Stimulated activated CD4-positive, alpha-beta T cell treated with anti-CD3 and anti-CD28 coated beads, Interleukin-2, amount 100 ng/mL, for 4 hours (primary cell): Measurements from ENCODE around the gene ENKUR.
"Not testable (repeated sequence)": the region's sequence is repeated elsewhere in the genome, so short reads cannot be mapped to it uniquely, and the experiment has no call there.

Source experiments
- DNase-seq: peaks from one replicate; pipeline ENCODE4 v3.0.0-alpha.2; 2020; ENCODE audit warnings: low read depth

ENKUR gene

DNA sequence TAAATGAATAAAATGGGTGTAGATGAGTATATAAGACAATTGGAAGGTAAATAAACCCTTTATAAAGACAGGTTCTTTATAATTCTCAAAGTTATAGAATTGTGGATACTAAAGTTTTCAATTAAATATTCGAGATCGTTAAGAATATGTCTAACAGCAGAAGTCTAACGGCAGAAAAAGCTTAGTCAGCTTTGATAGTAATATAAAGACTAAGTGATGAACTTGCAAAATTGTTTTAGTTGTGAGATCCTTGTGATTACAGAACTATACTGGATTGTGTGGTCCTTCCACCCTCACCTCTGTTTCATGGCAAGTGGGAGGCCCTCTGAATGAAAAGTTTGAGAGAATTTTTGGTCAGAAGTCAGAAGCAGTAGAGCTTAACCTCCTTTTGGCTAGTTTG is 2.7 kb upstream of the ENKUR start:
- DNase-seq = no peak

DNA sequence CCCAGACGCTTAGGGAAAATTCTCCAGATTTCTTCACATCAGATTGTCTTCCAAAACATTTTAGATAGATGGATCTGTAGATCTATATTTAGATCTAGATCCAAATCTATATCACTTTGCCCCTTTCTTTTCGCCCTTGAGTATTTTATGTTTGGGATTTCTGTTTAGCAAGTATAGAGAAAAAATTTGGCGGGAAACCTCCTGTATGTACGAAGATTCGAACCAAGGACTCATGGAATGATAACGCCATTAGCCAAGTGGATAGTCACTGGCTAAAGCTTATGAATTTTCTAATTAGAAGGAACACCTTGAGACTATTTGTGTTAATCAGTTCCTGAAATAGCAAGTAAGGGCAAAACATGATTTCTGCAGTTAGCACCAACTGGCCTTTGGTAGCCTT is 1.7 kb upstream of the ENKUR start:
- no peak for DNase-seq

DNA sequence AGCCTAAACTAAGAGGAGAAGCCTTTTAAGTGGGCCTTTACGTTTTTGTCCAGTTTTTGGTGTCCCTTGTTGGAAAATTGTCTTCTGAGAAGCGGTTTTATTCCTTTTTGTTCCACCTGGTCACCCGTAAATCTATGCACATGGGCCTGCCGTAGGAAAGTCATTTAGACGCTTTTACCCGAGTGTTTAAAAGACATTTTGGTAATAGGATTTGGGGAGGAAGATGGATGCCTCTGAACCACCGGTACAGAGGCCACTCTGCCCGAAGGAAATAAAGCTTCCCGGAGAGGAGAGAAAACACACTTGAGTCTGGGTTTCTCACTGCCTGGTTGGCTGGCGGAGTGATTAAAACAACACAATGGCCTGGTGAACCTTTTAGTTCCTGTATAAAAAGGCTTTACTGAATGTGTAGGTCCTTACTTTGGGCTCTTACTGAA is 1.2 kb upstream of the ENKUR start:
- DNase-seq = no peak

DNA sequence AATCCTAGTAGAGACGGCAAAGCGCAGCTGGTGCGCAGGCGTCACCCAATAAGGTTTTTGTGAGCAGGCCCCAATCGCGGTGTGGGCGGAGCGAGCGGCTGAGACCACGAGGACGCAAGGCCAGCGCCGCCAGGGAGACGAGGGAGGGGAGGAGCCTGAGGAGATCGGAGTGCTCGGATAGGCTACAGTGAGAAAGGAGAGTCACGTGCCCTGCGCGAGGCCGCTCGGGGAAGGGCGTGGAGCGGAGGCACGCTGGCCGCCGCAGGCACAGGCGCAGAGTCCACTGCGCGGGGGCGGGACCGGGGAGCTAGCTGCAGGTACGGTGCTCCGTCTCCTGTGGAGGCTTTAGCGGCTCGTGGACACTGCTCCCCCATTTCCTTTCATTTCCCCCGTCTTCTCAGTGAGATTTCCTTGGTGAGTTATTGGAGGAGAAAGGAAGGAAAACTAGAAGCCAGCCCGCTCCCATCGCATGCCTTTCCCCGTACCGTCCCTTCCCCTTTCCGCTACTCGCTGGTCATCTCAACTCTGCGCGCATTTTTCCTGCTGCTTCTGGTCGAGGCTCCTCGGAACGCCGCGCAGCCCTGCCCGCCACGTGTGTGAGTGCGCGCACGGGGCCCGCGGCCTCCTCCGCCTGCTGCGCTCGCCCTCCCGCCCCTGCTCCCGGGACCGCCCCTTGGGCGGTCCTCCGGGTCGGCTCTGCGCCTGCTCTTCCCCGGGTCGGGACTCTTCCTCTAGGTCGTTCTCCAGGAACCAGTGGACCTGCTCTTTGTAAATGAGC is 607 bp upstream of the ENKUR start, which contains the start of gene THNSL1:
Gene THNSL1, plus strand, starts transcription at position 237 of the 778 bp plus-strand sequence. CDS start 6,612 bp downstream, outside the sequence.
- DNase-seq = peak; percentile 98

DNA sequence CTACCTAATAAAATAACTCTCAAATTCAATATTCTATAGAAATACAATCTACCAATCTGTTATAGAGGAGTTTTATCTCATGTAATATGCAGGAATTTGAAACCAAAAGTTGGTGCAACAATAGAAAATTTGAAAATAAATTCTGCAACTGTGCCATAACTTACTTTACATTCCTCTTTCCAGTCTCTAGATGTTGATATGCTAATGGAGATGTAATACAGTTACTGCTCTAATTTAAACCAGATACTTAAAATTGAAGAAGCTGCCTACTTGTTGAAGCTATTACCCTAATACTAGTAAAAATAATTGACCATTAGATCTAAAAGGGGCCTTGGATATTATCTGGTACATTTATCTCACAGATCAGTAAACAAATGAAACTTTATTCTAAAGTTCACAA is 1.4 kb downstream of the ENKUR start:
- DNase-seq = no peak

DNA sequence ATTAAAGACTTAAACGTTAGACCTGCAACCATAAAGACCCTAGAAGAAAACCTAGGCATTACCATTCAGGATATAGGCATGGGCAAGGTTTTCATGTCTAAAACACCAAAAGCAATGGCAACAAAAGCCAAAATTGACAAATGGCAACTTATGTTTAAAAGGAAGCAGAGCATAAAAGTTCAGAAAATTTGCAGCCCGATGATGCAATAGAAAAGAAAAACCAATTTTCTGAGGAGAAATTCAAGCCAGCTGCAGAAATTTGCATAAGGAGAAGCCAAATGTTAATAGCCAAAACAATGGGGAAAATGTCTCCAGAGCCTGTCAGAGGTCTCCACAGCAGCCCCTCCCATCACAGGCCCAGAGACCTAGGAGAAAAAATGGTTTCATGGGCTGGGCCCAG is 4.4 kb downstream of the ENKUR start:
- not testable (repeated sequence) for DNase-seq

DNA sequence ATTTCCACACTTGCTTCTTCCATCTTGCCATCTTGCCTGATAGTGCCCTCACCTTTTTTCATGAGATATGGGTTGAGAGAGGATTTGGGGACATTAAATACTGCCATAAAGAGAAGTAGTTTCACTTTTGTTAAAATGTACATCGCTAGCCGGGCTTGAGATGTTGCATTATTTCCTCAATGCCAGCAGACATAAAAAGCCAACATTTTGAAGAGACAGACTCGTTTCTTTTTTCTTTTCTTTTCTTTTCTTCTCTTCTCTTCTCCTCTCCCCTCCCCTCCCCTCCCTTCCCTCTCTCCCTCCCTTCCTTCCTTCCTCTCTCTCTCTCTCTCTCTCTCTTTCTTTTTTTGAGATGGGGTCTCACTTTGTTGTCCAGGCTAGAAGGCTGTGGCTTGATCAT is 17.9 kb downstream of the ENKUR start:
- no peak for DNase-seq

DNA sequence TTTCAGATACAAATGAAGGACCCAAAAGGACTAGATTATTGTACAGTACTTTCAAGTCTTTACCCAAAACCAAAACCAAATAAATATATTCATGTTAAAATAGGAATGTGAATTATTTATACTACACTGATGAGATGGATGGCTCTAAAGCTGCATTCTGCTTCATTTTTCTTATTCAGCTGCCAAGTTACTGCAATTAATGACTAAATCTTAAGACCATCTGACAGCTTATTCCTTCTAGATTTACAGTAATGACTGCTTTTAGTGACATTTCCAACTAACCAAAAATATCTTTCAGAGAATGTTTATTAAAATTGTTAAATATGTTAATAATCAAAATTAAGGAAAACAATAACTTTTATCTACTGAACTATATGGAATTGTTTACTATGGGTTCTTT is 20.9 kb downstream of the ENKUR start:
- DNase-seq = no peak

DNA sequence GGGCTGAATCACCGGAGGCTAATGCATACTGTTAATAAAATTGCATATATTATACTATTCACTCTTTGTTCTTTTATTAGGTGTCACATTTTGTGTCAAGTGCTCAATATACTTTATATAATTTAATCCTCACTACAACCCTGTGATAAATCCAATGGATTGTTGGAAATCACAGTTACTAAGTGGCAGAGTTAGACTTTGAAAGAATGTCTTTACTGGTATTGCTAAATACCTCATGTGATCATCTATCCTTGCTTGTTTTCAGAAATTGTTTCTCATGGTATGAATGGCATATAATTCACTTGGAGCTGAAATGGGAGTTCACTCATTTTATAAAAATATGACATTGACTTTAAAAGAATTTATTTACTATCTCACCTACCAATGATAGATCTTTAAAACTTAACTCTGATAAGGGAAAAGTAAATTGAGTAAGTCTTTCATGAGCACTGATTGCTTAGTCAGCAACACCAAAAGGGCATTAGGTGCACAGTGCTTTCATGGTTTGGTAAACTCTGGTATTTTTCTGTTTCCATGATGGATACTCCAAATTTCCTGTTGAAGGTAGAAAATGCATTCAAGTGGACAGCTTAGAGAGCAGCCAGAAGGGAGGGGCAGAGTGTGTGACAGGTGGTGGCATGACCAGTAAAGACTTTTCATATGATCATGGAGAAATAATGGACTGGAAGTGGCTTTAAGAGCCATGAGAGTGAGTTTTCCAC is 22.6 kb downstream of the ENKUR start:
- DNase-seq = no peak

DNA sequence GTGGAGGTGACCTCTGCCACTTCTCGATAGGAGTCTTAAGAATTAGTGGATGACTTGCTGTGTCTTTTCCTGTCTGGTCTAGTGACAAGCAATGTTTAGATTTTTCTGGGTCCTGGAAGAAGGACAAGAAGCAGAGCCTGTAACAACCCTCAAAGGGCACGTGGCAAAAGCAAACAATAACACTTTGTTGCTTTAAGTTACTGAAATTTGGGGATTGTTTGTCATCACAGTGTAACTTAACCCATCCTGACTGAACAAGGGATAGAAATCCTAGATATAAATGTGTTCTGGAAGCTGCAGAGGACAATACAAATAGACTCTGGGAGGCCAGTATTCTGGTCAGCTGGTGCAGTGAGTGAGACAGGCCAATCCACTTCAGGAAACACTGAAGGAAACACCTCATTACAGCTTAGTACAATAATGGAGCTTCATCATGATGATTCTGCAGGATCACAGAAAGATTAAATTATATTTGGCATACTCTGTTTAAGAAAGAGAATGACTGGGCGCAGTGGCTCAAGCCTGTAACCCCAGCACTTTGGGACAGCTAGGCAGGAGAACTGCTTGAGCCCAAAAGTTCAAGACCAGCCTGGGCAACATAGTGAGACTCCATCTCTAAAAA is 23.3 kb downstream of the ENKUR start:
- DNase-seq = no peak

DNA sequence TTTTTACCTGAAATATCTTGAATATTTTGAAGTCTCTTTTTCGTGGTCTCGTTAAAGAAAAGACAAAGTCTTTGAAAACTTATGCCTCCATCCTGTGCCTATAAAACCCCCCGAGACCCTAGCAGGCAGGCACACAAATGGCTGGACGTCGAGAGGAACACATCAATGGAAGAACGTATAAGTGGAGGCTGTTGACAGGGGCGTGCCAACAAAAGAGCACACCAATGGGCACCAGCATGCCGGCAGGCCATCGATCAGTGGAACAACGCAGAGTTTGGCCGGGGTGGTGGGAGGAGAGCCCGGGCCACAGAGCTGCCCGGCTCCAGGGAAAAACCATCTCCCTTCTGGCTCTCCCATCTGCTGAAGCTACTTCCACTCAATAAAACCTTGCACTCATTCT is 24.7 kb downstream of the ENKUR start:
- no peak for DNase-seq

DNA sequence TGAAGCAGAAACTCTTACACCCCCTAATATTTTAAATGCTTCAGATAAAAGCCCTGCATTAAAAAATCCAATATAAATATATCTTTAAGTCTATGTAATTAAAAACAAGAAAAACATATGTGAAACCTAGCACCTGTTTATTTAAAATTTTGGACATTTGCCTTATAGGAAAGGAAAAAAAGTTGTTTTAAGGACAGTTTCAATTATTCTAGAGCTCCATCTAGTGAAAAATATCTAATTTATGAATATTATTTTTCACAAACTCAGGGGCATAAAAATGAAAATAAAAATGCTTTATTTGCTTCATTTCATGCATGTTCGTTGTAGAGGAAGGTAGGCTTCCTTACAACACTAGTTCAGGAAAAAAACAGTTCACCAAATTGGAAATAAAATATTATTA is 26.1 kb downstream of the ENKUR start:
- no peak for DNase-seq

DNA sequence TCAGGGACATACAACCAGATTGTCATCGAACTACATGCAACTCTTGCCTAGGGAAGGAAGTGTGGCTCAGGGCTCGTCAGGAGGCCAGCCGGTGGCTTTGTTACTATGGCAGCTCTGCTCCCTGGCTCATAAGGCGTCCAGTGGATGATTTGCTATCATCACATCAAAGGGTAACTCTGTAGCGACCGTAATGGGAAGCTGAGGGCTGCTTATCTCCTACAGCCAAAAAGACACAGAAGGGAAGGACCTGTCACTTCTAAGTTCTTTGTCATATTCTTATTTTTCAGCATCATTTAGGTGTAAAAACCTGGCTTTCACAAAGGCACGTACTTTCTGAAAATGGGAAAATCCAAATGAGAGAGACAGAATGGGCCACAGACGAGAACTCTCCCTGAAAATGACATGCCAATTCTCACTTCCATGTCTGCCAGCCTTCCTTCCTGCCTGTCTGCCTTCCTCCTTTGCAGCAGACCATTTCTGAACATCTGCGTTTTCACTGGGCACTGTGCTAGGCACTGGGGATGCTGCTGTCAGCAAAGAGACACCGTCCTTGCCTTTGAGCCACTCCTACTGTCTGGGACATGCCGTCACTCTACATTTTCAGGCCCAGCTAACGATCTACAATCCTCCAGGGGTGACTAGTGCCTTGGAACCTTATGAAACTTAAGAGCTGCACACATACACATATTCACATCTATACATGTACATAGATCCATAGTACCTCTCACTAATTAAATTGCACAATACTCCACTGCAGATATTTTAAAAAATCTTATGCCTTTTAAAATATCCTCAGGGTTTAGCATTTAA is 26.9 kb downstream of the ENKUR start:
- no peak for DNase-seq

DNA sequence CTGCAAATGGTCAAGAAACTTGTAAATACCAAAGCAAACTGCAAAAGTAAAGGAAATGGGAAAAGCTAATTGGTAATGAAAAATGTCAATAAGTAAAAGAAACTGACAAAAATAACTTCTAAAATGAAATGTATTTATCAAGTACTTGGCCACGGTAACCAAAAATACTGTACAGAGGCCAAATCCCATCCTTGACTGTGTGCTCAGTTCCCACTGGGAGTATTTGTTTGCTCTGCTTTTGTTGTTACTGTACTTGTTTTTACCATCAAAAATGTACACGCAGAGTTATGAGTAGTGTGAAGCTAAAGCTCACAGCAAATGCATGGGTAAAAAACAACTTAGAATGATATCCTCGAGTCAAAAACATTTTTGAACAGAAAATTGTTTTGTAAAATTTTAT is 31.1 kb downstream of the ENKUR start:
- no peak for DNase-seq

DNA sequence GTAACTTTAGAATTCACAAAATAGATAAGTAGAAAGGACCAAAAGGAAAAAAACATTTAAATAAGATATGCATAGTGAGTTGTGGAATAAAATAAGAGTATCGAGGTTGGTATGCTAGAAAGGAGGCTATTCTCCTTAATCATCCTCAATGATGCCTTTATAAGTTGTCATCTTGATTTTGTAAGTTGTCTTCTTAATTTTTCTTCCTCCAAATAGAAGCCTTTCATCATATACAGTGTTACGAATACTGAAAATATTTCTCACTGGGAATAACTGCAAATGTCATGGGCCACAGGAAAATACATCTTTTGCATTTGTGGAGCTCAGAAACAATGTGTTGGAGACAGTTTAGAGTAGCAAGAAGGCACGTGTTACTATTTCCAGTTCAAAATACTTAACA is 32.0 kb downstream of the ENKUR start:
- no peak for DNase-seq

DNA sequence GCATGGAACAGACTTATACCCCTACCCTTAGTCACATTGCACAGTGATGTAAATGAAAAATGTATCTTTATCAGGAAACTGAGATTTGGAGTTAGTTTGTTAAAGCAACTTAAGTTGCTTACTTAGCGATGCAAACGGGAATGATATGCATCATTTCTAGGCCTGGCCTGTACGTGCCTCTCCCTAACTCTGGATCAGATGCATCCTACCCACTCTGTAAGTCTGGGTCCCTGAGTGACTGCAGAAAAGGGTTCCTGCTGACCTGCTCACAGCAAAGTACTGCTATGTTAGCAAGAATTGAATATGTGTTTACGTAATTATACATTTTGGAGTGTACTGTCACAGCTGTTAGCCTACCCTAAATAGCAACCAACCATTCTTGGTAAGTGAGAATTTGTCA is 32.8 kb downstream of the ENKUR start:
- DNase-seq = no peak

DNA sequence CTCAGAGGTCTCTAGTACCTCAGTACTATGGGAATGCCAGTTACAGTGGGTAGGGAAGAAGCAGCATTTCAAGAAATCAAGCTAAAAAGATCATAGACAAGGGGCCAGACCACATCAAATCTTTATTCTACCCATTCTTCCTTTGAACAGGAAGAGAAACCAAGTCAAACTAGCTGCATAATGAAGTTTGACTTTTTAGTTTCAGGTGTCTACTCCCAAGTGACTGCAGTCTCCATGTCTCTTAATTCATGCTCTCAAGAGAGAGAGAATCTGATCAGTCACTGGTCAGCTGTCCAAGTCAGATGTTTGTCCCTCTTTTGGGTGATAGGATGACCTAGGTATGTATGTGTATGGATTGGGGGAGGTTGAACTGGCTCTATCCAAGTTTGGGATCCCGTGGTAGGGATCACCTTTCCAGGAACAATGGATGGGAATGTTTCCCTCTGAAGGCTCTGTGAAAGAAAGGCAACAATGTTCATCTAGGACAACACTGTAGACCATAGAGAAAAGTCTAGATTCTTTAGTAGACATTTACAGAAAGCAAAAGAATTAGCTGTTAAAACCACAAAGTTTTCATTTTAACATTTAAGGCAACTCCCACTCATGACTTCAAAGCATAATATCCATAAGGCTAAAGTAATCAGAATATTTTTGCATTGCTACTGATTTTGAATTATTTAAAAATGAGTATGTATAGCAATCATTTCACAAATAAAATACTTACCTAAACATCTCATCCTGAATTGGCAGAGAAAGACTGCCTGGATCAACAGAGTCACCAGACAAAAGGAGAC is 33.4 kb downstream of the ENKUR start:
- no peak for DNase-seq

DNA sequence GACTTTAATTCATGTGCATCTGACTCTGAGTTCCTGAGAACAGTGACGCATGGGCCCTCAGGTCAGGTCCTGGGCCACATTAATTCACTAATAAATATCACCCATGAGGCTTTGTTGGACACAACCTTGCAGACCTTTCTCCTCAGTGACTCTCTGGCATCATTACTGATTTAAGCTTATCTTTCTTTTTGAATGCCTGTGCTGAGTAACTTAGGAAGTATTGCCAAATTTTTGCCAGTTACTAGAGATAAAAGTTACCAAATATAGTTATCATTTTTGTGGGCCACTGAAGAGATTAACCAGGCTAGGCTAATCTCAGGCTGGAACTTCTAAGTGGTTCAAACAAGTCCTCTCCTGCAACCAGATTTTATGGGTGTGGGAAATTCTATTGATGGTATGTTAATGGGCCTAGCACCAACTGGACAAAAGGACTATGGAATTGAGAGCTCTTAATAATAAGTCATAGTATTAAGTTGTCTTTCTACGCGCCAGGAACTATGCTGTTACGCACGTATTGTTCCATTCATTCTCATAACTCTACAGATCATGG is 34.7 kb downstream of the ENKUR start:
- DNase-seq = no peak

DNA sequence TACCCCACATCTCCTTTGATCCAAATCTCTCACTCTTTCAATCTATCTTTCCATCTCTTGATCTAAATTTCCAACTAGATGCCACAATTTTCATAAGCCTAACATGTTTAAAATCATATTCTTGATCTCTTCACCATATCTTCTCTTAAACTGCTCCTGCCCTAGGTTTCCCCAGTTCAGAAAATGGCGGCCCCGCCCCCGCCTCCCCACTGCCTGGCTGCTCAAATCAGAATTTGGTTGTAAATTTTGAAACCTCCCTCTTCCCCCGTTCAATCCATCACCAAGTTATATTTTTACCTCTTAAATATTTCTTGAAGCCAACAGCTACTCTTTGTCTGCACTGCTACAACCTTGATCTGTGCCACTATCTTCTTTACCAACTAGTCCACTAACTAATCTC is 36.3 kb downstream of the ENKUR start:
- no peak for DNase-seq

DNA sequence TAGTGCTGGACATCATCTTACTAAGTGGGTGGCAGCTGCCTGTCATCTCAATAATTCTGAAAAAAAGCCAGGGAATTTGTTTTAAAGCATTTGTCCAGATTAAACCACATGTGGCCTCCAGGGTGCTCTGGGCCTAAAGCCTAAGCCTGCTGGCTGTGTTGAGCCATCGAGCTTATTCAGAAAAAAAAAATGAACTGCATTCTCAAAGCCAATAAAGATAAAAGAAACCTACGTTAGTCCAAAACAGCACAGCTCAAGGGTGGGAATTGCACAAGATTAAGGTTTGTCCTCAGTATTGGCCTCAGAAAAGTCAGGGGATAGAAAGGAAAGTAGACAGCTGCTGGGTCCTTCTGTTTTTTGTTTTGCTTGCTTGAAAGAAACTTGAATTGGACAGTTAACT is 41.0 kb downstream of the ENKUR start:
- no peak for DNase-seq

DNA sequence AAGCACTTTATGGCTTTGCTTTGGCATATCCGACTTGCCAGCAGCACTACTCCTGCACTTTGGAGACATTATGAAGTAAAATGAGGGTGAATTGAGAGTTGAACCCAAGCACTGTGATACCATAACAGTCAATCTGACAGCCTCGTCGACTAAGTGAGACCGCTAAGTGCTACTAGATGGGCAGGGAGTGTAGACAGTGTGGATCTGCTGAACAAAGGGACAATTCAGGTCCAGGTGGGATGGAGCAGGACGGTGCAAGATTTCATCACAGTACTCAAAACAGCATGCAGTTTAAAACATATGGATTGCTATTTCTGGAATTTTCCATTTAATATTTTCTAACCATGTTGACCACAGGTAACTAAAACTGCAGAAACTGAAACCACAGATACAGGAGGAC is 42.8 kb downstream of the ENKUR start:
- no peak for DNase-seq
